H1 (cell line): ENCODE measurements around the gene RAI14. TPM values are rescaled to one million over a fixed set of nuclear protein-coding genes. Genes with fewer than 3 reads are reported as not detected.

Source experiments
- ATF3 ChIP-seq: IDR thresholded peaks from 2 replicates; pipeline ENCODE4 v1.6.1; 2011; ENCODE audit warnings: low read depth, mild to moderate bottlenecking, low read length; ENCODE audit not compliant: insufficient read depth
- CEBPB ChIP-seq: IDR thresholded peaks from 2 replicates; pipeline ENCODE4 v1.6.1; 2012; ENCODE audit warnings: low read depth, low read length
- CHD7 ChIP-seq: fragments of 300-600 bp; sonication (generic); IDR thresholded peaks from 2 replicates; pipeline ENCODE4 v1.7.1; 2012; ENCODE audit warnings: low read length, moderate library complexity, mild to moderate bottlenecking, inconsistent platforms; ENCODE audit not compliant: insufficient replicate concordance
- MAX ChIP-seq: IDR thresholded peaks from 2 replicates; pipeline ENCODE4 v1.6.1; 2012; ENCODE audit warnings: inconsistent platforms
- POU5F1 ChIP-seq: IDR thresholded peaks from 2 replicates; pipeline ENCODE4 v1.6.1; 2011; ENCODE audit warnings: low read depth, mild to moderate bottlenecking, low read length, moderate library complexity
- SIX5 ChIP-seq: IDR thresholded peaks from 2 replicates; pipeline ENCODE4 v1.6.1; 2011; ENCODE audit warnings: mild to moderate bottlenecking, low read depth, low read length
- SP1 ChIP-seq: IDR thresholded peaks from 2 replicates; pipeline ENCODE4 v1.6.1; 2011; ENCODE audit warnings: low read depth, low read length
- TEAD4 ChIP-seq: IDR thresholded peaks from 2 replicates; pipeline ENCODE4 v1.6.1; 2012; ENCODE audit warnings: low read depth, low read length, inconsistent platforms, mixed read lengths
- polyA plus RNA-seq, 7 experiments: library from polyadenylated mRNA; depleted of rRNA in 3 of 7; stranded (reverse) in 5 of 7; unstranded in 2 of 7; fragments of >200 nt in 5 of 7; fragments of 200-250 nt in 2 of 7; gene quantifications; 1 replicate in 5 of 7; 2 replicates in 1 of 7; 4 replicates in 1 of 7; pipeline versions ENCODE4 v1.2.1 to v1.2.3, GENCODE V29; 2011 to 2013; ENCODE audit warnings: missing spikeins in 2 of 7, mixed read lengths in 2 of 7
- total RNA-seq: library from RNA; stranded (reverse); fragmentation: NEBNext Ultra II Directional; extraction: Animal tissue kit (Norgen Biotek cat#: 25700); gene quantifications from 2 replicates; pipeline ENCODE4 v1.2.1, GENCODE V29; 2021

The RAI14 gene
- total and polyA plus RNA-seq, 2 of the 8 experiments (the other 6 are each of a cell fraction or from before 2014, with no cell fraction given): 48.4 to 210 TPM

- TF ChIP-seq CHD7: no peak
- no peak for TF ChIP-seq TEAD4
- no peak for TF ChIP-seq ATF3
- no peak for TF ChIP-seq SP1
- TF ChIP-seq MAX: no peak
- TF ChIP-seq POU5F1: no peak
- no peak for TF ChIP-seq SIX5
- TF ChIP-seq CEBPB: no peak
Observed at GRCh38 chr5:34774139-34774538, 118.0 kb downstream of the RAI14 start (continued).
